ENCODE data around the gene HNRNPR.
A peak's percentile ranks its signal among the peaks of the same experiment; 100 is the strongest.

The HNRNPR gene

GRCh38 chr1:23369335-23370013 lies 25.4 kb upstream of the HNRNPR start, which contains the start of gene ZNF436:
Gene ZNF436 (minus strand): TSS chr1:23369836. CDS start chr1:23368005, 1,831 bp downstream.
- TF ChIP-seq ZNF384 (IDR thresholded peaks at IDR 0.05) (no peak), L3MBTL2 (conservative IDR thresholded peaks at IDR 0.05) (no peak), ELF4 (IDR thresholded peaks at IDR 0.05) (no peak), CTBP1 (IDR thresholded peaks at IDR 0.05; ENCODE audit: borderline replicate concordance) (no peak), FOXM1 (IDR thresholded peaks at IDR 0.05; ENCODE audit: borderline replicate concordance) (no peak), NFRKB (IDR thresholded peaks at IDR 0.05) (no peak), FOXK2 (IDR thresholded peaks at IDR 0.05) (no peak)
- POLR2A ChIA-PET: interaction anchor here (0.7 to 4.8 kb wide), 6 partner anchors 12 to 34 kb away, joined by 3 to 97 read pairs (median 10); partner anchors contain the start of gene HNRNPR
- peak; percentile 31 for DNase-seq (ENCODE audit: extremely low spot score)
- CTCF ChIA-PET: interaction anchor here (0.7 to 1.6 kb wide), 2 partner anchors 34 to 192 kb away, joined by 3 to 7 read pairs; no protein-coding TSS in a partner anchor

GRCh38 chr1:23368562-23369334 lies 24.7 kb upstream of the HNRNPR start:
- POLR2A ChIA-PET: interaction anchor here (0.6 to 4.8 kb wide), 21 partner anchors 9 to 186 kb away, joined by 3 to 97 read pairs (median 4); partner anchors contain the start of genes E2F2, HNRNPR and HTR1D
- CTCF ChIA-PET: interaction anchor here (0.9 to 1.6 kb wide), 2 partner anchors 24 to 35 kb away, joined by 4 to 7 read pairs; partner anchors contain the start of gene HNRNPR
- DNase-seq (ENCODE audit: extremely low spot score): peak; percentile 84
- TF ChIP-seq L3MBTL2 (conservative IDR thresholded peaks at IDR 0.05) (peak; percentile 31; the same call in 1 of the 2 replicates), ARNT (IDR thresholded peaks at IDR 0.05) (no peak), CTBP1 (IDR thresholded peaks at IDR 0.05; ENCODE audit: borderline replicate concordance) (no peak), ELF4 (IDR thresholded peaks at IDR 0.05) (peak; percentile 22; the same call in 1 of the 2 replicates)

GRCh38 chr1:23367791-23368561 lies 23.9 kb upstream of the HNRNPR start:
- DNase-seq (ENCODE audit: extremely low spot score): peak; percentile 97
- ChIA-PET POLR2A (interaction anchor here (0.6 to 4.8 kb wide), 20 partner anchors 9 to 187 kb away, joined by 3 to 97 read pairs (median 4); partner anchors contain the start of genes E2F2, HNRNPR and HTR1D), CTCF (interaction anchor here (0.6 to 0.9 kb wide), 2 partner anchors 23 to 1405 kb away, joined by 3 to 4 read pairs; partner anchors contain the start of gene HNRNPR)
- TF ChIP-seq L3MBTL2 (conservative IDR thresholded peaks at IDR 0.05) (peak; percentile 31; the same call in 1 of the 2 replicates), FOXK2 (IDR thresholded peaks at IDR 0.05) (no peak), SUZ12 (IDR thresholded peaks at IDR 0.05) (no peak), PKNOX1 (IDR thresholded peaks at IDR 0.05) (peak; percentile 99), TARDBP (IDR thresholded peaks at IDR 0.05) (no peak), ZNF384 (IDR thresholded peaks at IDR 0.05) (no peak), CTBP1 (IDR thresholded peaks at IDR 0.05; ENCODE audit: borderline replicate concordance) (no peak), SP1 (IDR thresholded peaks at IDR 0.05) (no peak), FOXM1 (IDR thresholded peaks at IDR 0.05; ENCODE audit: borderline replicate concordance) (no peak), LEF1 (IDR thresholded peaks at IDR 0.05; ENCODE audit: borderline replicate concordance) (no peak), ELF4 (IDR thresholded peaks at IDR 0.05) (peak; percentile 88), FOXA1 (IDR thresholded peaks at IDR 0.05) (no peak), HDGF (IDR thresholded peaks at IDR 0.05; ENCODE audit: borderline replicate concordance) (peak; percentile 24; the same call in 1 of the 2 replicates), NFRKB (IDR thresholded peaks at IDR 0.05) (no peak), ARNT (IDR thresholded peaks at IDR 0.05) (no peak), BHLHE40 (IDR thresholded peaks at IDR 0.05; ENCODE audit: borderline replicate concordance) (no peak)

- CTCF ChIA-PET: no interaction called here
Observed at GRCh38 chr1:23367451-23367790, 23.3 kb upstream of the HNRNPR start.

GRCh38 chr1:23366598-23366997 lies 22.5 kb upstream of the HNRNPR start:
- CTCF ChIA-PET: no interaction called here
- no peak for DNase-seq (ENCODE audit: extremely low spot score)
- POLR2A ChIA-PET: interaction anchor here (2.7 kb wide), 1 partner anchor 11 kb away, joined by 12 read pairs; no protein-coding TSS in a partner anchor
- no peak for TF ChIP-seq TARDBP (IDR thresholded peaks at IDR 0.05)
- TF ChIP-seq NFRKB (IDR thresholded peaks at IDR 0.05): no peak
- no peak for TF ChIP-seq FOXA1 (IDR thresholded peaks at IDR 0.05)
- TF ChIP-seq ELF4 (IDR thresholded peaks at IDR 0.05): no peak
- no peak for TF ChIP-seq CTBP1 (IDR thresholded peaks at IDR 0.05; ENCODE audit: borderline replicate concordance)
- TF ChIP-seq FOXM1 (IDR thresholded peaks at IDR 0.05; ENCODE audit: borderline replicate concordance): no peak
- TF ChIP-seq FOXK2 (IDR thresholded peaks at IDR 0.05): no peak
- no peak for TF ChIP-seq SP1 (IDR thresholded peaks at IDR 0.05)
- no peak for TF ChIP-seq L3MBTL2 (conservative IDR thresholded peaks at IDR 0.05)
- no peak for TF ChIP-seq LEF1 (IDR thresholded peaks at IDR 0.05; ENCODE audit: borderline replicate concordance)
- no peak for TF ChIP-seq PKNOX1 (IDR thresholded peaks at IDR 0.05)

More at GRCh38 chr1:23367451-23367790, 23.3 kb upstream of the HNRNPR start:
- TF ChIP-seq ELF4 (IDR thresholded peaks at IDR 0.05): no peak
- TF ChIP-seq FOXK2 (IDR thresholded peaks at IDR 0.05): no peak
- TF ChIP-seq ZNF384 (IDR thresholded peaks at IDR 0.05): no peak
- TF ChIP-seq PKNOX1 (IDR thresholded peaks at IDR 0.05): no peak
- TF ChIP-seq NFRKB (IDR thresholded peaks at IDR 0.05): no peak
- no peak for TF ChIP-seq SP1 (IDR thresholded peaks at IDR 0.05)
- TF ChIP-seq TARDBP (IDR thresholded peaks at IDR 0.05): no peak
- POLR2A ChIA-PET: interaction anchor here (2.1 to 4.8 kb wide), 4 partner anchors 11 to 29 kb away, joined by 7 to 97 read pairs (median 12); partner anchors contain the start of gene HNRNPR
- no peak for DNase-seq (ENCODE audit: extremely low spot score)

Measured in HEK293T (cell line).